GM18498 (cell line): ENCODE measurements around the gene ETAA1.

Experiments
- ATAC-seq: cut with Tn5 transposase; IDR thresholded peaks from one replicate; pipeline ENCODE4 v1.9.1; 2021; ENCODE audit warnings: mild to moderate bottlenecking, moderate library complexity; ENCODE audit not compliant: unreplicated experiment

The ETAA1 gene

DNA sequence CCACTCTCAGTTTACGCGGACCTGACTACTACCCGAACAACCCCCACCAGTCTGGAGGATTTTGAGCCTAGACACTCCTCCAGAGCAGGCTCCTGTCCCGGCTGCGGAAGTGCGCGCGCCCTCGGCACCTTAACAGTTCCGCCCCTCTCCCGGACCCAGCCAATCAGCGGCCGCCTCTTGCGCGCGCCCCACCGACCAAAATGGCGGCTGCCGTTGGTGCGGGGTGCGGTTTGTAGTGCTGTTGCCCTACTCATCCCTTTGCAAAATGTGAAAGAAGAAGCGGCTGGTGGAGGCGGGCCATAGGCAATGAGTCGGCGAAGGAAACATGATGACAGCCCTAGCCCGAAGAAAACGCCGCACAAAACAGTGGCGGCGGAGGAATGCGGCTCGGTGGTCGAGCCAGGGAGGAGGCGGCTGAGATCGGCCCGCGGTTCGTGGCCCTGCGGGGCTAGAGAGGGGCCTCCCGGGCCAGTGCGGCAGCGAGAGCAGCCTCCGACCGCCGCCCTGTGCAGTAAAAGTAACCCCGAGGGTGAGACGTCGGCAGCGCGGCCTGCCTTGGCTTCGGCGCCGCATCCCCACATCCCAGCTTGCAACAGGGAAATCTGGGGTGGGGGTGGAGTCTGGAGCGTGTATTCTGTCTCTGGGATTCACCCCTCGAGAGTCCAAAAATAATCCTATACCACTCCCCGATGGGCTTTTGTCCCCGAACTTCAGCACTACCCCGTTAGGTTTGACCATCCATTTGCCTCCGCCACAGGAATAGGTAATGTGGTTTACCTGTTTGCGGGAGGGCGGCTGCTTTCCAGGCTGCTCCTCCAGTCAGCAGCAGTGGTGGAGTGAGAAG is at the start of gene ETAA1:
ETAA1 (plus strand) TSS at position 191 of the 844 bp plus-strand sequence; CDS start at position 307, 116 bp downstream.
- ATAC-seq, result peak; percentile 100

DNA sequence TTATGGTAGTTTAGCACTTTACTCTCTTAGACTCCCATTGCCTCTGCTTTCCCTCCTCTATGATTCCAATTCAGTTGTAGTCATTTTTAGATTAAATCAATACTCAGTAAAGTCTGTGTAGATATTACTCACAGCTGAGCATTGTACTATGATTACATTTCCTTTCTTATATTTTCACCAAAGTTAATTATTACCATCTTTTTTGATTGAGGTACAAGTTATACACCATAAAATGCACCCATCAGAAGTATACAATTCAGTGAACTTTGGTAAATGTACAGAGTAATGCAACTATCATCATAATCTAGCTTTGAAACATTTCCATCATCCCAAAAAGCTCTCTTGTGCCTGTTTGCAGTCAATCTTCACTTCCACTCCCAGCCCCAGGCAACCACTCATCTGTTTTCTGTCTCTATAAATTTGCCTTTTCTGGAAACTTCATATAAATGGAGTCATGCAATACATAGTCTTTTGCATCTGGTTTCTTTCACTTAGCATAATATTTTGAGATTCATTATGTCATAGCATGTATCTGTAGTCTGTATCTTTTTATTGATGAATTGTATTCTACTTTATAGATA is 30.2 kb upstream of the ETAA1 start:
- ATAC-seq, result no peak

DNA sequence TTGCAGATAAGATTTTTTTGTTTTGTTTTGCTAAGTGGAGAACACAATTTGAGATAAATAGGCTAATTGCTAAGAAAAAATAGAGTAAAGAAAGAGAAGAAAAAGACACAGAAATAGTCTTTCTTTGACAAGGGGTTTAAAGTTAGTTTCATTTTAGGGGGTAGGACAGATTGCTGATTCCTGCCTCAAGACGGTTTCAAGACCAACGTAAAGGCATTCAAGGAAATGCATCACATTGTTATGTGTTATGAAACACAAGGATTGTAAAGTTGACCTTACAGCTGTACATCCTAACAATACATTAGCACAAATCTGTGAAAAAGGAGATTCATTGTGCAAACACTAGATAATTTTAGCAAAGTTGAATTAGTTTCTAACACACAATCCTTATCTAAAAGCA is 22.7 kb upstream of the ETAA1 start:
- ATAC-seq, result no peak

DNA sequence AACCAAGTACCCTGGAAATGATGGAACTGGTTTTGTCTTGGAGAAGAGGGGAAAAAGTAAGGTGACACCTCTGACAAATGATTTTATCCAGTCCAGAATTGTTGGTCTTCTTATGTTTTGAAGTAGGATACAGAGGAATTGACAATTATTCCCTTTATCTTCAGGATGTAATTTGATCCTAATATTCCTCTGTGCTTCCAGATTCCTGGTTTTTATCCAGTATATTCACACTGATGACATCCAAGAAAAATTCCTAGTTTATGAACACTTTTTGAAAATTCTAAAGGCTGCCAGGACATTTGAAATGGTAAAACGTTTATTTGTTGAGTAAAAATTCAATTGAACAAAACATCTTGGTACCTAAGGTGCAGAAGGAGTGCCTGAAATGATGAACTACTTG is 22.2 kb upstream of the ETAA1 start:
- ATAC-seq, result no peak

DNA sequence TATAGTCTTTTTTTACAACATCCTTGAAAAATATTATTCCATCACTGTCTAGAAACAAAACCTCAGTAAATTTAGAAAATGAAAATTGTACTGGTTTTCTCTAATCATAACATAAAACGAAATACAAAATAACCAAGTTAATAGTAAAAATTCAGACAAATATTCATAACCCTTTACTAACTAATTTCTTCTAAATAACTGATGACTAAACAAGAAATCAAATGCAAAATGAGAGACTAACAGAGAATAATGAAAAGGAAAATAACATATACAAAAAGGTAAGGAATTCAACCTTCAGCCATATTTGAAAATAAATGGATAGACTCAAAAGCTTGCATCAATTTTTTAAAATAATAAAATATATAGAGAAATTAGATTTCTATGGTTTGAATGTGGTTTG is 18.6 kb upstream of the ETAA1 start:
- no peak for ATAC-seq

DNA sequence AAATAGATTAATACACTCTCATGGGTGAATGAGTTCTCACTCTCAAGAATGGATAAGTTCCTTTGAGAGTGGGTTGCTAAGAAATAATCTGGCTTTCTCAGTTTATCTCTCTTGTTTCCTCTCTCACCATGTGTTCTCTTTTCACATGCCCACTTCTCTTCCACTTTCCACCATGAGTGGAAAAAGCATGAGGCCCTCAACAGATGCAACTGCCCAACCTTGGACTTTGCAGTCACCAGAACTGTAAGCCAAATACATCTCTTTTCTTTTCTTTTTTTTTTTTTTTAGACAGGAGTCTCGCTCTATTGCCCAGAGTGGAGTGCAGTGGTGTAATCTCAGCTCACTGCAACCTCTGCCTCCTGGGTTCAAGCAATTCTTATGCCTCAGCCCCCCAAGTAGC is 18.1 kb upstream of the ETAA1 start:
- ATAC-seq, result no peak

DNA sequence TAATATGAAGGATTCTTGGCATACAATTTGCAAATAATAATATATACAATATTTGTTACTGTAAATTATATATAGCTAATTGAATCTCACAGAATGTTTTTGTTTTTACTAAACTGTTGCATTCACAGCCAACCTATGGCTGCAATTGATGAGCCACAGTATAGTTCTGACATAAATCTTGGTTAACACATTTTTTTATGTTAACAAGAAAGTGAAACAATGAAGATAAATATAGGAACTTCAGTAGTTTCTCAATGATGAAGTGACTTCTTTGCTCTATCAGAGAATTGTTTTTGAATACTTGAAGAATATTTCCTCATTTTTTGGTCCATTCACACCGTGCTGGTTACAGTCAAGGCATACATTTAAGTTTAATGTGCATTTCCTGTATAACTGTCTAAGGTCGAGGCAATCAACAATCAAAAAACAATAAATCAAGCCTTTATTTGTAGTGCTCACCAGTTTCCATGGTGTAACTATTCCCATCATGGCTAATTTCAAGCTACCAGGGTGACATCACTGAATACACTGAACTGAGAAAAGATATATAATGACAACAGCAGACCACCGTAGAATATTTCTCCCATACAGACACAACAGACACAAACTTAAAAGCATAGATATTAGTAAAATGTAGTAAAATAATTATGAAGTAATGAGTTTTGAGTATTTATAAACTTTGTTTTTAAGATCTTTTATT is 12.9 kb upstream of the ETAA1 start:
- ATAC-seq, result peak; percentile 82

DNA sequence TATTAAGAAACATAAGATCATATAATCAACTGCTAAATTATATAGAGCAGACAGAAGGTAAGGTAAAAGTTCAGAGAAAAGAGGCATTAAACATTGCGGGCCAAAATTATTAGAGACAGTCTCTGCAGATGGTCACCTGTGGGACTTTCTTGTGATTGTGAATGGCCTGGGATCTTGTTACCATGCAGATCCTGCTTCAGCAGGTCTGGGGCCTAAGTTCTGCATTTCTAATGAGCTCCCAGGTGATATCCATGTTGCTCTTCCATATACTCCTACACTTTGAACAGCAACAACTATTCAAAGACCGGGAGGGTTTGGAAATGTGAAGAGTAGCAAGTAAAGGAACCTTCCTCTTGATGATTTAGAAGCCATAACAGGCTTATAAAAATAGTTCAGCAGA is 8.5 kb upstream of the ETAA1 start:
- ATAC-seq, result no peak

DNA sequence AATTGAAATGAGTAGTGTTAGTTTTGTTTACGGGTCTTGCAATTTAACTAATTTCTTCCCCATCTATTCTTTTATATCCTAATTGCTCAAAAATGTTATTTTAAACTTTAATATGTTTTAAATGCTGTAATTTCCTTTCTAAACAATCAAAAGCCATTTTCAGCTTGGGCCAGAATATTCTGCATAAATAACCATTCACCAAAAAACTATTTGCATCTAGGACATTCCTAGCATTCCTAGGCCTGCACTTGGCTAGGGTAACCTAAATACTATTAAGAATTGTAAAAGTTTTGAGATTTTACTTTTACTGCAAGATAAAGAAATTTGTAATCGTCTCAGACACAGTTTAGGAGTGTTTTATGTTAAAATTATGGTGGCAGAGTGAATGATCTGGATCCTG is 7.8 kb upstream of the ETAA1 start:
- no peak for ATAC-seq

DNA sequence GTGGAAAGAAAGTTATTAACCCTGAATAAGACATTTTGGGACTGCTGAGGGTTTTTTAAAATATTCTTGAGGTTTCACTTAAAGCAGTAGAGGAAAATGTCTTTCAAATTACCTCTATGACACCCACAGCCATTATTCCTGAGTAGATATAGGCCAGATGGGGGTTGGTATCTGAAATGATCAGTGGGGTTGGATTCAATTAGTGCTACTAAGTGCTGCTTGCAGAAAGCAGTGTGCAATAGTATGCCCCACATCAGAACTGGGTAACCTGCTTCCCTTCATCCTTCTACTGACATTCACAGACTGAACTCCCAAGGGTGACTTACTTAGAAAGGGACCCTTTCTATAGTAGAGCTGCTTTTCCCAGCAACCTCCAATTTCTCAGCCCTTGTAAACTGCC is 7.3 kb upstream of the ETAA1 start:
- ATAC-seq, result no peak

DNA sequence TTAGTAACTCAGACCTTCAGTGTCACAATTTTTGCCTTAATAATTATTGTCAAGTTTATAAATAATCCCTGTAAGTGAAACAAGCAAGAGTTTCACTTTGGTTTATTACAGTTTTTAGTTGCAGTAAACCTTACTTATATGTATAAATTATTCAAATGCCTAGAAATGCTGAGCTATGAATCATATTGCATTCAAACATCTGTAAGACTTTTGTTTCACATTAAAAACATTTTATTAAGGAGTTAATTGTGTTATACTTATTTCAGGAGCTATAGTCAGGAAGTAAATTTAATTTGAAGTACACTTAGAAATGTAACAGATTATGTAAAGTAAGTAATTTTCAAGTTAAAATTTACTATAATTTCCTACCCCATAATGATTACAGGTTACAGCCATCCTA is 3.9 kb upstream of the ETAA1 start:
- no peak for ATAC-seq

DNA sequence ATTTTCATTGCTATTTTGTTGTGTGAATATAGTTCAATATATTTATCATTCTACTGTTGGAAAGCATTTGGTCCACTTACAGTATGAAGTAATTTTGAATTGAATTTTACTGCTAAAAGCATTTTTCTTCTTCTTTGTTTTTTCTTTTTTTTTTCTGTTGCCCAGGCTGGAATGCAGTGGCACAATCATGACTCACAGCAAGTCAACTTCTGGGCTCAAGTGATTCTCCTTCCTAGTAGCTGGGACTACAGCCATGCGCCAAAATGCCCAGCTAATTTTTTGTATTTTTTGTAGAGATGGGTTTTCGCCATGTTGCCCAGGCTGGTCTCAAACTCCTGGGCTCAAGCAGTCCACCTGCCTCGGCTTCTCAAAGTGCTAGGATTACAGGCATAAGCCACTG is 2.4 kb upstream of the ETAA1 start:
- ATAC-seq, result no peak

DNA sequence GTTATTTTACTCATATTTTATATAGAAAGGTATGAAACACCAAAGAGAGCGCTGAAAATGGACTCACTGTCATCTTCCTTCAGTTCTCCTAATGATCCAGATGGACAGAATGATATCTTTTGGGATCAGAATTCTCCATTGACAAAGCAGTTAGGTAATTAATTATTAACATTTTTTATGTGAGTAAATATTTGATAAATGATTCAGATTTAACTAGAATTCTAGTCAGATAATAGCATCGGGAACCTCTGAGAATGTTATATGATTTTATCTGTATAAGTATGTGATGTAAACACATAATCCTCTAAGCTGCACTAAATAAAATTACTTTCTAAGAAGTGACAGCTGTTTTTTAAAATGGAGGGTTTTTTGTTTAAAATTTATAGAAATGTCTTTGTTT is 2.0 kb downstream of the ETAA1 start:
- ATAC-seq, result no peak

DNA sequence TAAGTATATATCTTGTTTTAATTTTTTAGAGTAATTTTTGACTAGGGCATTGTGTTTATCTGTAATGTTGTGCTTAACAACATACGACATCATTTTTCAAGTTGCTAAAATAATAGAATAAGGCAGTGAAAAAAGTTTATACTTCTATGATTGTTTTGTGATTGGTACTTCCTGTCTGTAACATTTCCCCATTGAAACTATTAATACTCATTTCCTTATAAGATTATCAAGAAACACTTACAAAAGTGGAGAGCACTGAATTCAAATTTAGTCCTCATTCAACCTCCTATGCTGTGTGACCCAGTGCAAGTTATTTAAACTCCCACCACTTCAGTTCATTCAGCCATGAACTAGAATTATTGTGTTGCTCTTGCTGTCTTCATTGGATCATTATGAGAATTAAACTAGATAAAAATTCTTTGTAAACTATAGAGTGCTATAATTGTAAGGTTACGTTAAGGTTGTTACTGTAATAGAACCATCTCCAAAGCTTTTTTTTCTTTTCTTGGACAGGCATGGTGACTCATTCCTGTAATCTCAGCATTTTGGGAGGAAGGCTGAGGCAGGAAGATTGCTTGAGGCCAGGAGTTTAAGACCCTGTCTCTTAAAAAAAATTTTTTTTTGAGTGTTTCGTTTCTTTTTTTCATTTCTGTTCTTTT is 2.8 kb downstream of the ETAA1 start:
- no peak for ATAC-seq

DNA sequence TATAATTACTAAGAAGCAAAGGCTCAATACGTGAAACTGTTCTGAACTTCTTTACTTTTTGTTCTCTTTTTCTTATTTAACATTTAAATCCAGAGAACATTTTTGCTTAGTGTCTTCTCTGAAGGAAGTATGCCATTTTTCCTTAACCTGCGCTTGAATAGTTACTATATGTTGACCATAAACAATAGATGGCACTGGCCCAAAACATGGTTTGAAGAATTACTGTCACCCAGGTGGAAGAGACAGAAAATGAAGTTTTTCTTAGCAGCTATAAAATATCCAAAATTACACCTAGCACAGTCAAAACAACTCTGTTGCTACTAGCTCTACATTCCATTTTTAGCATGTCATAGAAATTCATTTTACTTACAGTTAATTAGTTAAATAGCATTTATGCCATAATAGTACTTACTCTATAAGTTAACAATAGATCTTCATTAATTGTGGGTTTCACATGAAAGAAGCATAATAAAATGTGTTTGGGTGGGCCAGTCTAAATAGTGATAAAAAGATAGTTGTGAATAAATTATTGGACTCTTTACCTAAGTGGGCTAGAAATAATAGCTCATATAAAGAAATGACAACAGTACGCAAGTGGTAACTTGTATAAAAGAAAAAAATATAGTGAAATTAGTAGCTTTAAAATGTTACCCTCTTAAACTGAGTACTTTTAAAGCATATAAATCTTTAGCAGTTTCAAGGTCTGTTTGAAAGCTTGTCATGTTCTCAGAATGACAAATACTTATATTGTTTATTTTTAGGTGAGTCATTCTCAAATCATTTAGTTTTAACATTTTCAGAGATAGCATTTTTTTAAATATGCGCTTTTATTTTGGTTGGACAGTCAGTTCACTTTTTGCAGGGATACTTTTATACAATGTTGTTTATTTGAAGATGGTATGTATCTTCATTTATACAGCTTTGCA is 3.7 kb downstream of the ETAA1 start:
- no peak for ATAC-seq

DNA sequence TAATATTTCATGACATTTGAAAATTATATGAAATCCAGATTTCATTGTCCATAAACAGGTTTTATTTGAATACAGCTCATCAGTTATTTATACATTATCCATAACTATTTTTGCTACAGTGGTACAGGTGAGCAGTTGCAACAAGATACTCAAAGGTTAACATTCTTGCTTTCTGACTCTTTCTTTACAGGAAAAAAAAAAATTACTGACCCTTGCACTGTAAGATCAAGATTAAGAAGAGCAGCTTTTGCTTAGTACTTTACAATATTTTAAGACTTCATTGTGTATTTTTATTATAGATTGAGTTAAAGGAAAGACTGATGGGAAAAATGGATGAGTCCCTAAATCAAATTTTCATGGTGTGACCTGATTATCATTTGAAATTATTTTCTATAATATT is 11.2 kb downstream of the ETAA1 start:
- ATAC-seq, result no peak

DNA sequence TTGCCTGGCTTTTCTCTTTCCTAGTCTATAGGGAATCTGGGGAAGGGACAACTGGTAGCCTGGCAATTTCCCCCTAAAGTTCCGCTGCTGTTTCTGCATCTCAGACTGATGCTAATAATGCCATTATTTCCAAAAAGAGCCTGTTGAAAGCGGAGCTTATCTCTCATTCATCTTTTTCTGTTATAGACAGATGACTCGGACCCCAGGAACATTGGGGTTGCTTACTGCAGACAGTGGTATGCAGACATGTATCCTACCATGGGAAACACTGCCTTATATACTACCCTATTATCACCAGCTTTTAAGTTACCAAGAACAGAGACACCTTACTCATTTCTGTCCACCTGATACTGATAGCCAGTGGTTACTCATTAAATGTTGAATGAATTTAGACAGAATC is 15.3 kb downstream of the ETAA1 start:
- ATAC-seq, result no peak

DNA sequence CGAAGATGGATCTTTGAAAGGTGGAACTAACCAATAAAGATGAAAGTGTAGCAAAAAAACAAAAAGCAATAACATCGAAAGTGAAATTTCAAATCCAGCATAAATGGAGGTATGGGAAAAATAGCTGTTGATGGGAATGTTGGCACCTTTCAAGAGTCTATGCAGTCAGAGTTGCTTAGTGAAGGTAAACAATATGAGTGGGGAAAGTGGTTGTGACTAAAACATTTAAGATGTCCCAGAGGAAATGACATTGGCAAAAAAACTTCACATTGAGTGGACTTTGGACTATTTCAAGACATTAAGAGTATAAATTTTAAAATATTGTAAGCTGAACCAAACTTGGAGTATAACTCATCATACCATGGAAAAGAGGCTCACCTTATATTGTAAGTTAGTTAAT is 17.7 kb downstream of the ETAA1 start:
- no peak for ATAC-seq

DNA sequence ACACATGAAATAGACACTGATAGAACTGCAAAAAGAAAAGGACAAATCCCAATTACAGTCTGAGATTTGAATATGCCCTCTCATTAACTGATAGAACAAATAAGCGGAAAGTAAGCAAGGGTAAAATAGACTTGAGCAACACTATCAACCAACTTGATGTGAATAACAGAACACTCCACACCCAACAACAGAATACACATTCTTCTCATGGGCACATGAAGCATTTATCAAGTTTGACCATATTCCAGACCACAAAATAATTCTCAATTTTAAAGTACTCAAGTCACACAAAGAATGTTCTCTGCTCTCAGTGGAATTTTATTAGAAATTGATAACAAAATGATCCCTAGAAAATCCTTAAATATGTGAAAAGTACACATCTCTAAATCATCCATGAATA is 19.0 kb downstream of the ETAA1 start:
- no peak for ATAC-seq

DNA sequence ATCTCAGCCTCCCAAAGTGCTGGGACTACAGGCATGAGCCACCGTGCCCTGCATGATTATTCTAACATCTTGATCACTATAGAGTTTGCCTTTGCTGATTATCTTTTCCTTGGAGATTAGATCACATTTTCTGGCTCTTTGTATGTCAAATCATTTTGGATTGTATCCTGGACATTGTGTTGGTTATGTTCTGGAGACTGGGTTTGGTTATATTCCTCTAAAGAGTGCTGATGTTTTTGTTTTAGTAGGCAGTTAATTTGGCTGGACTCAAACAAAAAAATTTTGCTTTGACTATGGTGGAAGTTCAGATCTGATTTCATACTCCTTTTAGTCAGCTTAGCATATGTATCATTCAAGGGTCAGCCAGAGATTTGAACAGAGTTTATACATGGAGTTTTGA is 26.4 kb downstream of the ETAA1 start:
- no peak for ATAC-seq

DNA sequence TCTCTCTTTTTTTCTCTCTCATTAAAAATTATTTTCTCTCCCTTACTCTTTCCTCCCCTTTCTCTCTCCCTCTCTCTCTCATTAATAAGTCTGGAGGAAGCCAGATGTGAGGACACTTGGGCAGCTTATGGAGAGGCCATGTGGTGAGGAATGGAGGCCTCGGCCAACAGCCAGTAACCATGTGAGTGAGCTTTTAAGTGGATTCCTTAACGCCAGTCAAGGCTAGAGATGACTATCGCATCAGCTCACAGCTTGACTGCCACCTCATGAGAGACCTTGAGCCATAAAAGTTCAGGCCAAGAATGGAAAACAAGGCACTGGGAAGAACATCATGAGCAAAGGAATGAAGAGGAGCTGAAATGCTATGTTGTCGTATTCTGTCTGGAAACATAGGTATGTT is 39.1 kb downstream of the ETAA1 start:
- no peak for ATAC-seq
